B cell (primary cell): Measurements from ENCODE around the gene PTGFRN.

Experiments
- CTCF ChIP-seq: fragments of 200-600 bp; IDR thresholded peaks from one replicate; pipeline ENCODE4 v1.8.0; 2022; ENCODE audit warnings: antibody characterized with exemption, mild to moderate bottlenecking
- EZH2 ChIP-seq: IDR thresholded peaks from 2 replicates; pipeline ENCODE4 v1.6.1; 2012; ENCODE audit warnings: borderline replicate concordance, low read depth, mild to moderate bottlenecking, moderate library complexity, low read length; ENCODE audit not compliant: insufficient read depth, poor library complexity, severe bottlenecking

DNA sequence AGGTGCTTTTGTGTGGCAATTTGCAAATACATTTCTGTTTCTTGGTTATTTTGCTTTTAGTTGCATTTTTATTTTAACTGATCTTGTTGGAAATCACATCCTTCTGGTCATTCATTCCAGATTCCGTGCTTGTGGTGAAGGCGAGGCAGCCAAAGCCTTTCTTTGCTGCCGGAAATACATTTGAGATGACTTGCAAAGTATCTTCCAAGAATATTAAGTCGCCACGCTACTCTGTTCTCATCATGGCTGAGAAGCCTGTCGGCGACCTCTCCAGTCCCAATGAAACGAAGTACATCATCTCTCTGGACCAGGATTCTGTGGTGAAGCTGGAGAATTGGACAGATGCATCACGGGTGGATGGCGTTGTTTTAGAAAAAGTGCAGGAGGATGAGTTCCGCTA lies 57.1 kb downstream of the PTGFRN start:
- no peak for TF ChIP-seq EZH2
- no peak for TF ChIP-seq CTCF
